Trophoblast cell (in vitro differentiated cells and primary cell): ENCODE data around the gene AGAP1.

Experiments used
- DNase-seq, 2 donors: peaks; one replicate each; pipeline ENCODE4 v3.0.0-alpha.2; 2016
- H2AFZ ChIP-seq: 2 replicates; pipeline ENCODE4 v1.6.1; 2013; ENCODE audit warnings: low read length, moderate library complexity, mild to moderate bottlenecking; ENCODE audit not compliant: insufficient read depth, poor library complexity
- H2AK5ac ChIP-seq: 2 replicates; pipeline ENCODE4 v1.6.1; 2013; ENCODE audit warnings: mild to moderate bottlenecking, low read length
- H2BK120ac ChIP-seq: 2 replicates; pipeline ENCODE4 v1.6.1; 2013; ENCODE audit warnings: low read length, mild to moderate bottlenecking, moderate library complexity; ENCODE audit not compliant: insufficient read depth, poor library complexity
- H2BK12ac ChIP-seq: 2 replicates; pipeline ENCODE4 v1.6.1; 2013; ENCODE audit warnings: mild to moderate bottlenecking, low read length, moderate library complexity
- H2BK5ac ChIP-seq: 2 replicates; pipeline ENCODE4 v1.6.1; 2013; ENCODE audit warnings: low read length, low read depth, moderate library complexity, mild to moderate bottlenecking; ENCODE audit not compliant: poor library complexity
- H3K14ac ChIP-seq: 2 replicates; pipeline ENCODE4 v1.6.1; 2013; ENCODE audit warnings: mild to moderate bottlenecking, low read length
- H3K18ac ChIP-seq: 2 replicates; pipeline ENCODE4 v1.6.1; 2013; ENCODE audit warnings: mild to moderate bottlenecking, low read length
- H3K23ac ChIP-seq: 2 replicates; pipeline ENCODE4 v1.6.1; 2013; ENCODE audit warnings: low read length
- H3K27ac ChIP-seq: 2 replicates; pipeline ENCODE4 v1.5.1; 2013; ENCODE audit warnings: low read depth, mild to moderate bottlenecking, inconsistent platforms, low read length, moderate library complexity
- H3K27me3 ChIP-seq: 2 replicates; pipeline ENCODE4 v1.6.1; 2013; ENCODE audit warnings: inconsistent platforms, mild to moderate bottlenecking, low read length, moderate library complexity; ENCODE audit not compliant: insufficient read depth
- H3K36me3 ChIP-seq, 2 experiments: 1 replicate in 1 of 2; 2 replicates in 1 of 2; pipeline ENCODE4 v1.6.1; 2013; ENCODE audit warnings: low read length in 2 of 2, mild to moderate bottlenecking in 2 of 2, moderate library complexity in 1 of 2; ENCODE audit not compliant: insufficient read depth in 2 of 2, control insufficient read depth in 1 of 2
- H3K4ac ChIP-seq: 2 replicates; pipeline ENCODE4 v1.6.1; 2013; ENCODE audit warnings: low read depth, mild to moderate bottlenecking, low read length, moderate library complexity
- H3K4me1 ChIP-seq, 2 experiments: 1 replicate in 1 of 2; 2 replicates in 1 of 2; pipeline ENCODE4 v1.6.1; 2013; ENCODE audit warnings: low read length in 2 of 2, mild to moderate bottlenecking in 2 of 2, moderate library complexity in 1 of 2; ENCODE audit not compliant: insufficient read depth in 2 of 2, control insufficient read depth in 1 of 2
- H3K4me2 ChIP-seq: 2 replicates; pipeline ENCODE4 v1.6.1; 2013; ENCODE audit warnings: inconsistent platforms, mild to moderate bottlenecking, low read length, moderate library complexity
- H3K4me3 ChIP-seq: 2 replicates; pipeline ENCODE4 v1.5.1; 2013; ENCODE audit warnings: mild to moderate bottlenecking, low read depth, low read length, inconsistent platforms
- H3K79me1 ChIP-seq: one replicate; pipeline ENCODE4 v1.6.1; 2013; ENCODE audit warnings: low read length
- H3K79me2 ChIP-seq: 2 replicates; pipeline ENCODE4 v1.6.1; 2013; ENCODE audit warnings: low read length, mild to moderate bottlenecking; ENCODE audit not compliant: control insufficient read depth, insufficient read depth, poor library complexity
- H3K9ac ChIP-seq: 2 replicates; pipeline ENCODE4 v1.6.1; 2013; ENCODE audit warnings: mild to moderate bottlenecking, low read length
- H3K9me3 ChIP-seq: 2 replicates; pipeline ENCODE4 v1.6.1; 2013; ENCODE audit warnings: low read depth, mild to moderate bottlenecking, control low read depth, inconsistent platforms, low read length; ENCODE audit not compliant: insufficient read depth
- H4K12ac ChIP-seq: 2 replicates; pipeline ENCODE4 v1.6.1; 2013; ENCODE audit warnings: low read depth, mild to moderate bottlenecking, low read length, moderate library complexity
- H4K8ac ChIP-seq: 2 replicates; pipeline ENCODE4 v1.6.1; 2013; ENCODE audit warnings: low read depth, mild to moderate bottlenecking, low read length, moderate library complexity
- H4K91ac ChIP-seq: one replicate; pipeline ENCODE4 v1.6.1; 2013; ENCODE audit warnings: low read depth, mild to moderate bottlenecking, low read length, moderate library complexity
- WGBS: extraction: QIAGEN DNeasy Blood & Tissue Kit; methylation state at CpG from one replicate; pipeline ENCODE4 v1.1.7; 2013; ENCODE audit warnings: missing lambda C conversion rate; ENCODE audit not compliant: insufficient read length, insufficient coverage; ENCODE audit errors: extremely low coverage; 5-methylcytosine and 5-hydroxymethylcytosine counted together

AGAP1 gene

DNA sequence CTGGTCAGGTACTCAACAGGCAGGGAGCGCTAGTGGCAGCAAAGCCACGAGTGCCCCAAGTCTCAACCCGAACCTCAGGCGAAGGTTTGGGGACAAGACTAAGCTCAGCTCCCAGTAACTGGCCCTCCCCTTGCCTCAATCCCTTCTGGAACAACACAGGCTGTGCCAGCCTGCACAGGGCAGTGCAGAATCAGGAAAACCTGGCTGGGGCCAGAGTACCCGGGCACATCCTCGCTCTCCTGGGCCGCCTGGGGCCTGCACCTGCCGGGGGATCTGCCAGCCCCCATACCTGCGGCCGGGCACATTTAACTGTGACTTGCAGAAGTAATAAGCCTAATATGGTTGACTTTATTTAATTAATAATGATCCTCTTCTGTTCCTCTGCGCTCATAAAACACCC lies 613.7 kb downstream of the AGAP1 start:
- Histone ChIP-seq H3K23ac (no peak overlapping the region), H3K36me3 (no peaks in the 10 kb centered on the region), H4K12ac (no peak overlapping the region), H3K4ac (no peak overlapping the region), H3K4me1 (peaks cover 8 to 11% of the 10 kb centered on the region in 2 experiments), H3K4me2 (no peak overlapping the region), H2BK120ac (no peak overlapping the region), H3K27me3 (no peaks in the 10 kb centered on the region), H4K8ac (no peak overlapping the region), H3K79me1 (no peaks in the 10 kb centered on the region), H3K14ac (no peak overlapping the region), H3K9ac (no peak overlapping the region), H2AFZ (no peak overlapping the region), H3K9me3 (no peaks in the 10 kb centered on the region), H3K18ac (no peak overlapping the region), H4K91ac (no peak overlapping the region), H3K79me2 (no peaks in the 10 kb centered on the region), H2AK5ac (no peak overlapping the region), H2BK12ac (no peak overlapping the region), H3K27ac (no peak overlapping the region), H3K4me3 (no peak overlapping the region), H2BK5ac (no peak overlapping the region)
- no CpG with 5 or more reads among the region's 11 CpGs for whole genome bisulfite sequencing
- DNase-seq = no peak

DNA sequence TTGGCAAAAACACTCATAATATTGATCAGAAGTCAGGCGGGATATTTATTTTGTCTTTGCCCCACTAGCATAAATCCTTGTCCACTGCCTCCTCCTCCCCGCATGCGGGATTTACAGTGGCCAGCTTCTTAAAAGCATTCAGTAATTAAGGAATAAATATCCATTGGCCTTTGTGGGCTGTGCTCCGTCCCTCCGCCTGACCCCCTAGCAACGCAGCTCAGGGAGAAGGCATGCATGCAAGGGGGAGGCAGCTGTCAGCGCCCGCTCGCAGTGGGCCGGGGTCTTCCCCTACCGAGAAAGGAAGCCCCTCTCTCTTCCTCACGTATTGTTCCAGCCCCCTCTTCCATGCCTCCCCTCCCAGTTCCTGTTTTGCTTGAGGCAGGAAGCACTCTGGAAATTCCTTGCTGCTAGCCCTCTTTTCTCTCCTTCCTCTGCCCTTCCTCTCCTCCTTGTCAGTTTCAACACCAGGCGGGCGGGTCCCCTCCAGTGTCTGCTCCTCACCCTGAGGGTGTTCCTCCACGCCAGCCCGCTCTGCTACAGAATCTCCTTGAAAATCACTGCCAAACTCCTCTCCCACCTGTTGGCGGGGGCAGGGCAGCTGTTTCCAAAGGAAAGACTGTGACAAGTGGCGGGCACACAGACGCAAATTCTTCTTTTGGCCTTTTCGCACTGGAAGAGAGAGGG lies 614.2 kb downstream of the AGAP1 start:
- Histone ChIP-seq H2BK12ac (no peak overlapping the region), H3K4me1 (peaks cover 8 to 11% of the 10 kb centered on the region in 2 experiments), H3K9ac (no peak overlapping the region), H4K12ac (no peak overlapping the region), H3K79me2 (no peaks in the 10 kb centered on the region), H3K36me3 (no peaks in the 10 kb centered on the region), H2BK5ac (no peak overlapping the region), H3K79me1 (no peaks in the 10 kb centered on the region), H3K27ac (no peak overlapping the region), H4K8ac (no peak overlapping the region), H3K23ac (no peak overlapping the region), H3K4me2 (peak overlapping the region; percentile 42), H3K27me3 (no peaks in the 10 kb centered on the region), H3K9me3 (no peaks in the 10 kb centered on the region), H3K14ac (no peak overlapping the region), H2AFZ (no peak overlapping the region), H4K91ac (no peak overlapping the region), H3K18ac (no peak overlapping the region), H2BK120ac (no peak overlapping the region), H3K4ac (no peak overlapping the region), H2AK5ac (no peak overlapping the region), H3K4me3 (no peak overlapping the region)
- WGBS = no CpG with 5 or more reads among the region's 20 CpGs
- no peak for DNase-seq

- no peaks in the 10 kb centered on the region for H3K36me3 ChIP-seq
These were observed 615.2 kb downstream of the AGAP1 start for GRCh38 chr2:236109061-236109460.

DNA sequence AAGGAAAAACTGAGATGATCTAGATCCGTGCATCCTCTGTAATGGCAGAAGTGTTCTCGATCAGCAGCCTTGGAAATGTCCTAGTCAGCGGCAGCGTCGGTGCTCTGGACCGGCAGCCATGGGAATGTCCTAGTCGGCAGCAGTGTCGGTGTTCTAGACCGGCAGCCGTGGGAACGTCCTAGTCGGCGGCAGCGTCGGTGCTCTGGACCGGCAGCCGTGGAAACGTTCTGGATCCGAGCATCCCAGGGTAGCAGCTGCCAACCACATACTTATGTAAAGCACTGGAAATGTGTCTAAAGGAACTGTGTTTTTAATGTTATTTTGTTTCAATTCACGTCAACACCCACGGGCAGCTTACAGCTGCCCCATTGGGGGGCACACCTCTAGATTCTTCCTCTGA lies 615.6 kb downstream of the AGAP1 start:
- H3K27ac ChIP-seq = no peak overlapping the region
- H3K79me2 ChIP-seq = no peaks in the 10 kb centered on the region
- no peak for DNase-seq
- no peak overlapping the region for H3K4me2 ChIP-seq
- no peak overlapping the region for H4K12ac ChIP-seq
- H3K23ac ChIP-seq = no peak overlapping the region
- H3K4me1 ChIP-seq = peaks cover 8 to 11% of the 10 kb centered on the region in 2 experiments
- H3K9ac ChIP-seq = no peak overlapping the region
- no peak overlapping the region for H2BK120ac ChIP-seq
- H2BK12ac ChIP-seq = no peak overlapping the region
- H2AFZ ChIP-seq = no peak overlapping the region
- H4K91ac ChIP-seq = no peak overlapping the region
- no peaks in the 10 kb centered on the region for H3K36me3 ChIP-seq
- no peak overlapping the region for H3K4ac ChIP-seq
- no peaks in the 10 kb centered on the region for H3K79me1 ChIP-seq
- no peak overlapping the region for H3K18ac ChIP-seq
- no CpG with 5 or more reads among the region's 21 CpGs for WGBS
- no peaks in the 10 kb centered on the region for H3K27me3 ChIP-seq
- H3K14ac ChIP-seq = no peak overlapping the region
- H2BK5ac ChIP-seq = no peak overlapping the region
- H3K9me3 ChIP-seq = no peaks in the 10 kb centered on the region
- H2AK5ac ChIP-seq = no peak overlapping the region
- no peak overlapping the region for H4K8ac ChIP-seq
- no peak overlapping the region for H3K4me3 ChIP-seq

More at GRCh38 chr2:236109061-236109460, 615.2 kb downstream of the AGAP1 start:
- no peak overlapping the region for H4K12ac ChIP-seq
- peaks cover 8 to 11% of the 10 kb centered on the region in 2 experiments for H3K4me1 ChIP-seq
- no peak overlapping the region for H3K4me2 ChIP-seq
- no peaks in the 10 kb centered on the region for H3K9me3 ChIP-seq
- no peak overlapping the region for H2AK5ac ChIP-seq
- H2AFZ ChIP-seq = no peak overlapping the region
- no peak overlapping the region for H3K4ac ChIP-seq
- no peak overlapping the region for H3K14ac ChIP-seq
- no peak overlapping the region for H4K8ac ChIP-seq
- no peak overlapping the region for H3K23ac ChIP-seq
- WGBS = no CpG with 5 or more reads among the region's 5 CpGs
- H2BK12ac ChIP-seq = no peak overlapping the region
- H3K27me3 ChIP-seq = no peaks in the 10 kb centered on the region
- H4K91ac ChIP-seq = no peak overlapping the region
- no peak overlapping the region for H2BK5ac ChIP-seq
- H3K18ac ChIP-seq = no peak overlapping the region
- no peak overlapping the region for H3K4me3 ChIP-seq
- H3K27ac ChIP-seq = no peak overlapping the region
- H3K9ac ChIP-seq = peak overlapping the region; percentile 9
- DNase-seq = no peak
- H3K79me2 ChIP-seq = no peaks in the 10 kb centered on the region
- H3K79me1 ChIP-seq = no peaks in the 10 kb centered on the region
- H2BK120ac ChIP-seq = no peak overlapping the region
